GM12878 (cell line): ENCODE results near the gene ATP2A2.

ENCODE experiments used
- BRCA1 ChIP-seq: IDR thresholded peaks from 2 replicates; pipeline ENCODE4 v1.6.1; 2011; ENCODE audit warnings: low read depth, low read length, improper control_type of control experiment
- CTCF ChIP-seq, 3 experiments: IDR thresholded peaks in 2 of 3; conservative IDR thresholded peaks in 1 of 3; 2 replicates each; pipeline ENCODE4 v1.5.1; 2011; ENCODE audit warnings: low read depth in 3 of 3, low read length in 3 of 3, mild to moderate bottlenecking in 3 of 3, control low read depth in 2 of 3, moderate library complexity in 2 of 3, inconsistent platforms in 1 of 3, mixed read lengths in 1 of 3; ENCODE audit not compliant: control insufficient read depth in 2 of 3, insufficient read depth in 1 of 3; ENCODE audit errors: extremely low read depth in 1 of 3
- EGR1 ChIP-seq, 2 experiments: IDR thresholded peaks; 1 replicate in 1 of 2; 2 replicates in 1 of 2; pipeline ENCODE4 v1.6.1; 2011 to 2012; ENCODE audit warnings: low read depth in 2 of 2, low read length in 2 of 2, borderline replicate concordance in 1 of 2, mild to moderate bottlenecking in 1 of 2, moderate library complexity in 1 of 2
- FOXM1 ChIP-seq: IDR thresholded peaks from 2 replicates; pipeline ENCODE4 v1.6.1; 2012; ENCODE audit warnings: low read depth, mild to moderate bottlenecking, inconsistent platforms, low read length, moderate library complexity
- LARP7 ChIP-seq: fragments of 450-650 bp; IDR thresholded peaks from 2 replicates; pipeline ENCODE4 v1.6.1; 2017; ENCODE audit warnings: mild to moderate bottlenecking
- MAX ChIP-seq: IDR thresholded peaks from 2 replicates; pipeline ENCODE4 v1.6.1; 2012; ENCODE audit warnings: low read depth, low read length, improper control_type of control experiment
- NFYB ChIP-seq: IDR thresholded peaks from 2 replicates; pipeline ENCODE4 v1.6.1; 2011; ENCODE audit warnings: low read depth, mild to moderate bottlenecking, low read length, improper control_type of control experiment, moderate library complexity; ENCODE audit not compliant: insufficient read depth
- PKNOX1 ChIP-seq: fragments of 450-650 bp; IDR thresholded peaks from 2 replicates; pipeline ENCODE4 v1.6.1; 2016; ENCODE audit warnings: mild to moderate bottlenecking
- RAD21 ChIP-seq: IDR thresholded peaks from 2 replicates; pipeline ENCODE4 v1.6.1; 2011; ENCODE audit warnings: mild to moderate bottlenecking, low read depth, low read length, moderate library complexity; ENCODE audit not compliant: insufficient read depth
- SP1 ChIP-seq: IDR thresholded peaks from one replicate; pipeline ENCODE4 v1.6.1; 2011; ENCODE audit warnings: low read depth, low read length

GRCh38 chr12:110269622-110270124, 11.4 kb upstream of the ATP2A2 start:
- TF ChIP-seq SP1 (no peak), EGR1 (IDR thresholded peaks at IDR 0.05; ENCODE audit: borderline replicate concordance in 1 of 2, low read depth in 2 of 2, low read length in 2 of 2) (no peak), MAX (no peak), RAD21 (no peak), PKNOX1 (no peak), CTCF (IDR thresholded peaks at IDR 0.05 in 2 of 3, conservative IDR thresholded peaks at IDR 0.05 in 1 of 3; ENCODE audit: control insufficient read depth in 2 of 3, extremely low read depth in 1 of 3, insufficient read depth in 1 of 3, low read depth in 3 of 3, low read length in 3 of 3) (no peak), FOXM1 (no peak), LARP7 (no peak), BRCA1 (no peak), NFYB (no peak)
